Measurements from ENCODE around the gene FRMD8. TPM values are rescaled to one million over a fixed set of nuclear protein-coding genes. Genes with fewer than 3 reads are reported as not detected.

FRMD8 gene
- total and polyA plus RNA-seq, 2 donors (not counting 3 experiments of a cell fraction or from before 2014, with no cell fraction given), result 36.4 to 53.9 TPM

GRCh38 chr11:65440831-65441499 lies 54.5 kb downstream of the FRMD8 start:
- no TSS peak for BruUV-seq (replicated peaks)
- Histone ChIP-seq H2AFZ (ENCODE audit: low read depth, low read length) (no peak overlapping the region), H3K27ac (ENCODE audit: insufficient read depth, low read depth, low read length) (no peak overlapping the region), H3K27me3 (ENCODE audit: control insufficient read depth in 2 of 2, insufficient read depth in 2 of 2, low read length in 2 of 2) (no peaks in the 10 kb centered on the region), H3K9me1 (replicated peaks; ENCODE audit: control insufficient read depth, extremely low read depth, insufficient read depth, low read length) (no peaks in the 10 kb centered on the region), H3K9me3 (replicated peaks; ENCODE audit: control insufficient read depth, insufficient read depth, low read length) (no peaks in the 10 kb centered on the region), H3K4me2 (ENCODE audit: insufficient read depth, low read length) (no peak overlapping the region), H4K20me1 (replicated peaks; ENCODE audit: control insufficient read depth, extremely low read depth, insufficient read depth, low read length) (peaks cover 6% of the 10 kb centered on the region), H3K4me1 (ENCODE audit: control insufficient read depth, extremely low read depth, insufficient read depth, low read length) (no peaks in the 10 kb centered on the region), H3K36me3 (ENCODE audit: control insufficient read depth in 2 of 2, extremely low read depth in 1 of 2, insufficient read depth in 2 of 2, low read length in 2 of 2) (peaks cover 13 to 22% of the 10 kb centered on the region in 2 experiments), H3K79me2 (ENCODE audit: control insufficient read depth, insufficient read depth, low read length) (peaks cover 62% of the 10 kb centered on the region), H3K4me3 (replicated peaks in 1 of 3; ENCODE audit: insufficient read depth in 1 of 3, low read depth in 1 of 3, low read length in 3 of 3) (no peak overlapping the region), H3K9ac (replicated peaks; ENCODE audit: extremely low read depth, insufficient read depth, low read length) (no peak overlapping the region)
- POLR2A ChIA-PET, result interaction anchor here (0.6 to 2.0 kb wide), 3 partner anchors 20 to 74 kb away, joined by 4 to 8 read pairs (median 8); partner anchors contain the start of gene MALAT1
- TF ChIP-seq POLR2AphosphoS5 (IDR thresholded peaks at IDR 0.05; ENCODE audit: insufficient read depth, low read depth, low read length), result peak; percentile 56
- TF ChIP-seq, protein P1, sequence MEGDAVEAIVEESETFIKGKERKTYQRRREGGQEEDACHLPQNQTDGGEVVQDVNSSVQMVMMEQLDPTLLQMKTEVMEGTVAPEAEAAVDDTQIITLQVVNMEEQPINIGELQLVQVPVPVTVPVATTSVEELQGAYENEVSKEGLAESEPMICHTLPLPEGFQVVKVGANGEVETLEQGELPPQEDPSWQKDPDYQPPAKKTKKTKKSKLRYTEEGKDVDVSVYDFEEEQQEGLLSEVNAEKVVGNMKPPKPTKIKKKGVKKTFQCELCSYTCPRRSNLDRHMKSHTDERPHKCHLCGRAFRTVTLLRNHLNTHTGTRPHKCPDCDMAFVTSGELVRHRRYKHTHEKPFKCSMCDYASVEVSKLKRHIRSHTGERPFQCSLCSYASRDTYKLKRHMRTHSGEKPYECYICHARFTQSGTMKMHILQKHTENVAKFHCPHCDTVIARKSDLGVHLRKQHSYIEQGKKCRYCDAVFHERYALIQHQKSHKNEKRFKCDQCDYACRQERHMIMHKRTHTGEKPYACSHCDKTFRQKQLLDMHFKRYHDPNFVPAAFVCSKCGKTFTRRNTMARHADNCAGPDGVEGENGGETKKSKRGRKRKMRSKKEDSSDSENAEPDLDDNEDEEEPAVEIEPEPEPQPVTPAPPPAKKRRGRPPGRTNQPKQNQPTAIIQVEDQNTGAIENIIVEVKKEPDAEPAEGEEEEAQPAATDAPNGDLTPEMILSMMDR (IDR thresholded peaks at IDR 0.05; ENCODE audit: extremely low read depth in 1 of 2, insufficient read depth in 1 of 2, low read depth in 1 of 2, low read length in 2 of 2), result no peak
- peak; percentile 68 for TF ChIP-seq POLR2A (IDR thresholded peaks at IDR 0.05; ENCODE audit: low read depth, low read length)
- no peak for TF ChIP-seq GATA2 (IDR thresholded peaks at IDR 0.05; ENCODE audit: insufficient read depth, insufficient read length, low read depth, low read length)
- TF ChIP-seq MYC (IDR thresholded peaks at IDR 0.05; ENCODE audit: low read depth, low read length), result no peak
- TF ChIP-seq MAX (IDR thresholded peaks at IDR 0.05; ENCODE audit: insufficient read depth, insufficient read length), result no peak
- peak; percentile 48 for DNase-seq (ENCODE audit: low read depth, low spot score)
- intact Hi-C loops (cut with micrococcal nuclease), result no loop called here
- dilution Hi-C loops (cut with MboI; ENCODE audit: extremely low pct_ligation_motif_present, low sequenced_read_pairs), result no loop called here
- CTCF ChIA-PET, result interaction anchor here (1.1 to 2.0 kb wide), 4 partner anchors 25 to 70 kb away, joined by 3 to 5 read pairs (median 5); no protein-coding TSS in a partner anchor
- no peak for FAIRE-seq
